H7 (cell line): ENCODE data around the gene FERMT2. TPM values are rescaled to one million over a fixed set of nuclear protein-coding genes. Genes with fewer than 3 reads are reported as not detected.

Source experiments
- DNase-seq: peaks from one replicate; pipeline ENCODE4 v3.0.0; 2012
- H3K27me3 ChIP-seq: 2 replicates; pipeline ENCODE4 v1.6.0; 2011; ENCODE audit warnings: mild to moderate bottlenecking, low read length; ENCODE audit not compliant: control insufficient read depth, insufficient read depth
- H3K36me3 ChIP-seq: replicated peaks from 2 replicates; pipeline ENCODE4 v1.5.1; 2011; ENCODE audit warnings: low read length; ENCODE audit not compliant: control insufficient read depth, insufficient read depth
- H3K4me3 ChIP-seq: 2 replicates; pipeline ENCODE4 v1.5.1; 2011; ENCODE audit warnings: low read depth, mild to moderate bottlenecking, control low read depth, low read length, moderate library complexity; ENCODE audit not compliant: insufficient read depth
- total RNA-seq: library from RNA; depleted of rRNA; stranded (reverse); fragments of >200 nt; shearing (Covaris generic); gene quantifications from 2 replicates; pipeline ENCODE4 v1.2.3, GENCODE V29; 2014

FERMT2 gene
- total RNA-seq, 1 experiment from 2014 or later: 150 TPM

DNA sequence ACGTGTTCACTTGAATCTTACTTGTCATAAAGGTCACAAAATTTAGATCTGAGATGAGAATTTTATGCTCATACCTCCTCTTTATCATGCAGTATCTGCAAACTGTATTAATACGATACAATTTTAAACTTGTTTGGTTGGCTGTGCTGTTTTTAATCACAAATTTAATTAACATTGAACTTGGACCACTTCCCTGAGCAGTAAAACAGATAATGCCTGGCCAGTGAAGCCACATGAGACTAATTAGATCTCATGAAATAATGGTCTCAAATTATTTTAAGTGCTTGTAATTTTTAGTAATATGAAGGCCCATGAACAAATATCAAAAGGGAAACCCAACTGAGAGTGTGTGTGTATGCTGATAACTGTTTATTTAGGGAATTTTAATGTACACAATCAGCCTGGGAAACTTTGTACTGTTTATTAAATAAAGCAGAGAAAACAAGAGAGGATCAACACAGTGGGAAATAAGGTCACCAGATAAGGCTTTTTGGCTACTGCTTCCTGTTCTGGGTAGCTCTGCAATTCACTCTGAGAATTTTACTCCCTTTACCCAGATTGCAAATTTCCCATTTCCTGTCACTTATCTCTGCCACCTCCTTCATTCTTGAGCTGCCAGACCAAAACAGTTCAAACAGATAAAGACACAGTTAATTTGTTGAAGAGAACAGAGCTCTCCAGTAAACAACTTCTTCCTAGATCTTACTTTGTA lies 97.9 kb downstream of the FERMT2 start:
- H3K4me3 ChIP-seq: no peak overlapping the region
- DNase-seq: no peak
- no peaks in the 10 kb centered on the region for H3K27me3 ChIP-seq
- H3K36me3 ChIP-seq: no peaks in the 10 kb centered on the region; the same call in 1 of the 2 replicates

DNA sequence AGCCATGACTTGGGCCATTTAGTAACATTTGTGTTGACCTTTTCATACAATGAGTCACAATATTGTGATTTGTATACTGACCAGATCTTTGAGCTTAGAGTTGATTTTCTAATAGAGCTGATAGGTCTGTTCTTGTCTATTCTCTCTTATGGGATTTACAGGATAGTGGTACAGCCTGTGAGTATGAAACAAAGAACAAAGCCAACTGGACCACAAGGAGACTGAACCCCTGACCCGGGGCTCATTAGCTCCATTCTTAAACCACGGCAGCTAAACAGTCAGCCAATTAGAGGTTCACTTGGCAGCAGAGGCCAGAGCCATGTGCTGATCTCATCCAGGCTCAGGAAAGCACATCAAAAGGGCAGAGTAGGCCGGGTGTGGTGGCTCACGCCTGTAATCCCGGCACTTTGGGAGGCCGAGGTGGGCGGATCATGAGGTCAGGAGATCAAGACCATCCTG lies 100.4 kb downstream of the FERMT2 start:
- Histone ChIP-seq H3K36me3 (no peaks in the 10 kb centered on the region), H3K27me3 (no peaks in the 10 kb centered on the region), H3K4me3 (no peak overlapping the region)
- DNase-seq: no peak

DNA sequence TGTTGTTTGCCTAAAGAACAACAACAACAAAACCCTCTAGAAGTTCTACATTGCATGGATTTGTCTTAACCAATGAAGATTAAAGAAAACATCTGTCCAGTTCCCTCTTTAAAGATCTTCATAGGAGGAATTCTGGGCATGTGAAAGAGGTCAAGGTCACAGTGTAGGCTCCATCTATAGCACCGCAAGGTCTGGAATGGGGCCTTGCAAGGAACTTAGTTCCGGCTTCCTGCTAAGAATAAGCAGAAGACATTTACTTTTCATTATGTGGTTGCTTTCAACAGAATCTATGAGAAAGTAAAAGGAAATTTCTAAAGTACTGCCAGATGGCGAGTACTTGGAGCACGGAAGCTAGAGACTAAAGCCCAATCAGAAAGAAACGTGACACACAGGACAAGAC lies 102.2 kb downstream of the FERMT2 start:
- Histone ChIP-seq H3K4me3 (no peak overlapping the region), H3K36me3 (no peaks in the 10 kb centered on the region), H3K27me3 (no peaks in the 10 kb centered on the region)
- no peak for DNase-seq

DNA sequence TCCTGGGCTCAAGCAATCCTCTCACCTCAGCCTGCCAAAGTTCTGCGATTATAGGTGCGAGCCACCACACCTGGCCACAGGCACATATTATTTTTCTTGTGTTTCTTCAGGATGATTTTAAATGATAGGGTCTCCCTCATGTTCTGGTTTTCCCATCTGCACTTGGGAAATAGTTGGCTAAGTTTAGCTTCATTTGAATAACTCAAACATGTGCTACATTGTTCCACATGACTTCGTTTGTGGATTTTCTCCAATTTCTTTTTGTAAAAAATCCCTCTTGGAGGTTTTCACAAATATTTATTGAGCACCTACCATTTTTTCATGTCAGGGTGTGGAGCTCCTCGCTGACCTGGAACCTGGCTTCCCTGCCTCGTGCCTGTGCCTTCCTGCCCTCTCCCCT lies 104.3 kb downstream of the FERMT2 start:
- Histone ChIP-seq H3K27me3 (no peaks in the 10 kb centered on the region), H3K4me3 (no peak overlapping the region)

DNA sequence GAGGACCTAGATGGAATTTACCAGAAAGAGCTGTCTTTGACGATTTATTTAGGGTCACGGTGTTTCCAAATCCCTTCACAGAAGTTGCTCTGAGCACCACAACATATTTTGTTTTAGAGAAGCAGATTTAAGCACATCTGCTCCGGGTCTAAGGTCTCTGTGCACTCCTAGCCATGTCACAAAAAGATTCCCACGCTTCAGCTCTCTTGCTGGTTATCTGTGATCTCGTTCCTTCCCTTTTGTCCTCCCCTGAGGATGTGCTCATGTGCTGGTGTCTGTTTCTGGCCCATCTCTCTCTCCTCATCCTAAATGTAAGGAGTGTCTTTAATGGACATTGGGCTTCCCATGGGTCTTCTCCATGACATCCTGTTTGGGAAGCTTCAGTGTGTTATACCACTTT lies 105.8 kb downstream of the FERMT2 start:
- DNase-seq: no peak
- Histone ChIP-seq H3K4me3 (no peak overlapping the region), H3K27me3 (no peaks in the 10 kb centered on the region), H3K36me3 (no peaks in the 10 kb centered on the region)

More for the DNA sequence above, 104.3 kb downstream of the FERMT2 start:
- DNase-seq: no peak
- no peaks in the 10 kb centered on the region for H3K36me3 ChIP-seq

- DNase-seq: peak; percentile 30
- Histone ChIP-seq H3K36me3 (no peaks in the 10 kb centered on the region), H3K4me3 (no peak overlapping the region), H3K27me3 (no peaks in the 10 kb centered on the region)
Measured at GRCh38 chr14:52844262-52845060, 106.4 kb downstream of the FERMT2 start.

- Histone ChIP-seq H3K4me3 (no peak overlapping the region), H3K27me3 (no peaks in the 10 kb centered on the region), H3K36me3 (no peaks in the 10 kb centered on the region)
- DNase-seq: no peak
Measured at GRCh38 chr14:52840877-52841276, 110.0 kb downstream of the FERMT2 start.

DNA sequence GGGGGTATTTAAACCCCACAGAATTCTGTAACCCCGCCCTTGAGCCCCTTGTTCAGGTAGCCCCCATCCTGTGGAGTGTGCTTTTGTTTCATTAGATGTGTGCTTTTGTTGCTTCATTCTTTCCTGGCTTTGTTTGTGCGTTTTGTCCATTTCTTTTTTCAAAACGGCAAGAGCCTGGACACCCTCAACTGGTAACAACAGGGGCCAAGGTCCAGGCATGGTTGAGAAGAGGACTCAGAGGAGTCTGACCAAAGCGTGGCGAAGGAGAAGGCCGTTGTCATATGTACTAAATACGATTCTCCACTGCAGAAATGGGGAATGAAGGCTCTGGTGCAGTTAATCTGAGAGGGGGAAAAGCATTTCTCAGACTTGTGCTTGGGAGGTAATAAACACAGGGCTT lies 113.4 kb downstream of the FERMT2 start:
- no peaks in the 10 kb centered on the region for H3K27me3 ChIP-seq
- H3K36me3 ChIP-seq: no peaks in the 10 kb centered on the region
- DNase-seq: no peak
- no peak overlapping the region for H3K4me3 ChIP-seq

- Histone ChIP-seq H3K36me3 (no peaks in the 10 kb centered on the region), H3K27me3 (no peaks in the 10 kb centered on the region), H3K4me3 (no peak overlapping the region)
- DNase-seq: no peak
Measured at GRCh38 chr14:52836063-52836462, 114.8 kb downstream of the FERMT2 start.

DNA sequence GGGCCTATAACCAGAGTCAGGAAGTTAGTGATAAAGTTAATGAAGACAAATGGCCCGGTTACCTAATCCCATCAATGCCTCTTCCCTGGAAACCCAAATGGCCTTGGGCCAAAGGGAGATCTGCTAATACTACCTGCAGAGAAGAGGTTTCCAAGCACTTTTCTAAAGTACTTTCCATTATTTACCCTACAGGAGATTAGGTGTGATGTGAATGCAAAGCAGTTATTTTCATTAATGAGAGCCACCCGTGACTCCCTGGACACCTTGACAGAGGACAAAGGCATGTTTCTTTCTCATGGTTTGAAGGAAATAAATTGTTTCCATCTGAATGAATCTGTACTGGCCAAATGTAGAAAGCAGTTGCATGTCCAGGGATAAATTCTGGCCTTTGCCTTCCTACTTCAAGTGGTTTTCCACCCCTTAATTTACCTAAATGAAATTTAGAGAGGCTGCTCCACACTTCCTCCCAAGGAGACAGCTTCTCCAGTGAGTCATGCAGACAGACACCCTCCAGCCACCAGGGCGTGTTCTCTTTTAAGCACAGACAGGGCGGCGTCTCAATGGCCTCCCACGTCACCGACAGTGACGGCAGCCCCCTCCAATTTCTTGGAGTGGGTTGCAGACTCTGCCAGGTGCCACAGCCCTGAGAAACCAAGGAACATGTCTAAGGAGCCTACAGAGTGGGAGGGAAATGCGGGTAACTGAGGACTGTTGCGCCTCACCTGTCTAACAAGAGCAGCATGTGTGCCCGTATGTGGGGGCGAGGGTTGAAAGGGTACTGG lies 115.5 kb downstream of the FERMT2 start:
- Histone ChIP-seq H3K4me3 (no peak overlapping the region), H3K27me3 (no peaks in the 10 kb centered on the region), H3K36me3 (no peaks in the 10 kb centered on the region)
- peak; percentile 49 for DNase-seq

DNA sequence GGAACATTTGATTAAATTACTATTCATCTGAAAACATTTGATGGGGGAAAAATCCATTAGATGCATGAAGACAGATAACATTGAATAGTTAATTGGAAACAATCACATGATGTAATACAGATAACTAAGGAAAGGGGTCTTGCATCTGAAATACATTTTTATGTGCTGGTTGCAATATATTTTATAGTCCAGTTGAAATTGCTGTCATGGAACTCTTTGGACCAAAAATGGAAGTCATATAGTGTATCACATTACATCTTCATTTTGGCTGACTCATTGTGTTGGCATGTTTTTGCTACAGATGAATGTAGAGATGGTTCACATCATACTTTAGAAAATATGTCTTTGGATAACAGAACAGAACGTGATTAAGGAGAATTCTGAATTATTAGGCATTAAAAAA lies 116.4 kb downstream of the FERMT2 start:
- no peak overlapping the region for H3K4me3 ChIP-seq
- no peaks in the 10 kb centered on the region for H3K27me3 ChIP-seq
- H3K36me3 ChIP-seq: no peaks in the 10 kb centered on the region
- DNase-seq: no peak

- Histone ChIP-seq H3K36me3 (no peaks in the 10 kb centered on the region), H3K4me3 (no peak overlapping the region), H3K27me3 (no peaks in the 10 kb centered on the region)
- DNase-seq: no peak
Measured at GRCh38 chr14:52833891-52834290, 117.0 kb downstream of the FERMT2 start.

DNA sequence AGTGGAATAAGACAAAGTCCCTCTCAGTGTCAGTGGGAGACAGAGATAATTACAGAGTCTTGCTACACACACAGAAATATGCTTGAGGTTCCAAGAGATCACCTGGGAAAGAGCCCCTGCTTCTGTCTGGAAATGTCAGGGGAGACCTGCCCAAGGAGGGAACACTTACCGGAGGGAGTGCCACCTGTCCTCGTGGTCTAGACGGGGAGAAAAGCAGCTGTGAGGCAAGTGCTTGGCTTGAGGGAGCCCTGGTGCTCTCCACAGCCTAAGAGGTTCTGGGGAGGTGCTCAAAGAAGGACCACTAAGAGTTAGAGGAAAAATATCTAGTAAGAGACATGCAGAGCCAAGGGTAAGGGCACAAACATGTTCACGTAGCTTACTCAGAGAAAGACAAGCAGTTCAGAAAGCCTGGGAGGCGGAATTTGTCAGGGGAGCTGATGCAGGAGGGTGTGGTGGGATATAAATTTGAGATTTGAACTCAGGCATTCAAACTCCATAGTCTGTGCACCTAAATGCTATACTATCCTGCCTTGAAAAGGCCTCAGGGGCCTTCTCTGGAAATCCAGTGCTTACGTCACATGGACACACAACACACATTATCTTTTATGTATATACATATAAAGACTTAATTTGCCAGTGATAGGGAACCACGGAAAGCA lies 121.2 kb downstream of the FERMT2 start:
- no peak for DNase-seq
- Histone ChIP-seq H3K27me3 (no peaks in the 10 kb centered on the region), H3K4me3 (no peak overlapping the region), H3K36me3 (no peaks in the 10 kb centered on the region)

- Histone ChIP-seq H3K4me3 (no peak overlapping the region), H3K27me3 (no peaks in the 10 kb centered on the region), H3K36me3 (no peaks in the 10 kb centered on the region)
- no peak for DNase-seq
Measured at GRCh38 chr14:52827426-52827825, 123.4 kb downstream of the FERMT2 start.
